ENCODE measurements around the gene NTNG2.

NTNG2 gene

GRCh38 chr9:132147331-132147730 is 14.5 kb upstream of the NTNG2 start:
- DNase-seq = no peak

GRCh38 chr9:132147839-132148238 is 14.0 kb upstream of the NTNG2 start:
- no peak for DNase-seq

- no peak for DNase-seq
Measured at GRCh38 chr9:132150256-132150655, 11.6 kb upstream of the NTNG2 start.

- DNase-seq = no peak
Measured at GRCh38 chr9:132151118-132151517, 10.7 kb upstream of the NTNG2 start.

- no peak for DNase-seq
Measured at GRCh38 chr9:132152231-132152630, 9.6 kb upstream of the NTNG2 start.

- no peak for DNase-seq
Measured at GRCh38 chr9:132154863-132155567, 6.8 kb upstream of the NTNG2 start.

GRCh38 chr9:132155568-132155895 is 6.3 kb upstream of the NTNG2 start:
- DNase-seq = no peak

GRCh38 chr9:132156262-132156661 is 5.6 kb upstream of the NTNG2 start:
- DNase-seq = no peak

- no peak for DNase-seq
Measured at GRCh38 chr9:132157347-132158116, 4.3 kb upstream of the NTNG2 start.

- peak; percentile 91 for DNase-seq
Measured at GRCh38 chr9:132160802-132161742, 786 bp upstream of the NTNG2 start.

GRCh38 chr9:132162764-132163456 is 1.1 kb downstream of the NTNG2 start:
- no peak for DNase-seq

- DNase-seq = no peak
Measured at GRCh38 chr9:132163457-132163875, 1.6 kb downstream of the NTNG2 start.

GRCh38 chr9:132163876-132164603 is 2.2 kb downstream of the NTNG2 start:
- no peak for DNase-seq

GRCh38 chr9:132164604-132165362 is 2.9 kb downstream of the NTNG2 start:
- no peak for DNase-seq

GRCh38 chr9:132166599-132166998 is 4.7 kb downstream of the NTNG2 start:
- DNase-seq = no peak

- DNase-seq = no peak
Measured at GRCh38 chr9:132167192-132167591, 5.3 kb downstream of the NTNG2 start.

- no peak for DNase-seq
Measured at GRCh38 chr9:132168347-132168746, 6.5 kb downstream of the NTNG2 start.

- DNase-seq = no peak
Measured at GRCh38 chr9:132168851-132169250, 7.0 kb downstream of the NTNG2 start.

GRCh38 chr9:132169672-132170392 is 8.0 kb downstream of the NTNG2 start:
- no peak for DNase-seq

GRCh38 chr9:132171702-132172101 is 9.8 kb downstream of the NTNG2 start:
- no peak for DNase-seq

GRCh38 chr9:132172185-132172584 is 10.3 kb downstream of the NTNG2 start:
- no peak for DNase-seq

All from GF-D8 (cell line).